Measurements from ENCODE around the gene SLC8A1. TPM values are rescaled to one million over a fixed set of nuclear protein-coding genes. Genes with fewer than 3 reads are reported as not detected.
A peak's percentile ranks its signal among the peaks of the same experiment; 100 is the strongest.

SLC8A1 gene
- total and polyA plus RNA-seq, 2 of the 13 experiments (the other 11 are each of a cell fraction or from before 2014, with no cell fraction given) = not detected

DNA sequence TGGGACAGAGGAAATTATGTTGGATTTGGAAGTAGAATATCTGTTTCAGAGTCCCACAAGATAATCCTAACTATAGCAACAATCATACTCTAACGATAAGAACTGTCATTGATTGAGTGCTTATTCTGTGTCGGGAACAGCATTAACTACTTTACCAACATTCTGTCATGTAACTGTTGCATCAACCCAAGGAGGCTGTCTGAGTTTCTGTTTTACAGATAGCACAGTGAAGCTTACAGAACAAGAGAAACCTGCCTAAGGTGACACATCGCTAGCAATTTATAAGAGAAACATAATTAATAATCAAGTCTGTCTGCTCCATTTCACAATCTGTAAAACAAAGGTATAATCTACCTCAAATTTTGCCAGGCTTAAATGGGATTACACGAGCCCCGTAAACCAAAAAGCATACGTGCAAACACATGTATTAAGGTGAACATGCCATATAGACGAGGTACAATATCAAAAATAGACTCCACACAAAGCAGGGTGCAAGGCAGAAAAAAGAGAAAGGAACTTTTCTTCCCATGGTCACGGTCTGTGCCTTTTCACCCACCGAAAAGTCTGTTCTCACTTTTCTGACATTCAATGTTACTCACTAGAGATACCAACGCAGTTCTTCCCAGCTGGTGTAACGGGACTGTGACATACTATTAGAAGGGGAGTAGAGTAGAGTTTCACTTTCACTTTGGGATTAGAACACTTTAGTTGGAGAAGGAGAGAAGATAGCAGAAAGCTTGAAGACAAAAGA, 37.2 kb upstream of the SLC8A1 start (continued):
- TF ChIP-seq, protein P1, sequence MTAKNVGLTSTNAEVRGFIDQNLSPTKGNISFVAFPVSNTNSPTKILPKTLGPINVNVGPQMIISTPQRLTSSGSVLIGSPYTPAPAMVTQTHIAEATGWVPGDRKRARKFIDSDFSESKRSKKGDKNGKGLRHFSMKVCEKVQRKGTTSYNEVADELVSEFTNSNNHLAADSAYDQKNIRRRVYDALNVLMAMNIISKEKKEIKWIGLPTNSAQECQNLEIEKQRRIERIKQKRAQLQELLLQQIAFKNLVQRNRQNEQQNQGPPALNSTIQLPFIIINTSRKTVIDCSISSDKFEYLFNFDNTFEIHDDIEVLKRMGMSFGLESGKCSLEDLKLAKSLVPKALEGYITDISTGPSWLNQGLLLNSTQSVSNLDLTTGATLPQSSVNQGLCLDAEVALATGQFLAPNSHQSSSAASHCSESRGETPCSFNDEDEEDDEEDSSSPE (CRISPR knock-in tag; IDR thresholded peaks at IDR 0.05) = no peak
- TF ChIP-seq BHLHE40 (IDR thresholded peaks at IDR 0.05; ENCODE audit: low read length) (no peak), DNMT3B (CRISPR knock-in tag; conservative IDR thresholded peaks at IDR 0.05) (no peak), ZBTB38 (CRISPR knock-in tag; IDR thresholded peaks at IDR 0.05) (no peak), ZFP62 (CRISPR knock-in tag; IDR thresholded peaks at IDR 0.05) (no peak), IRF2 (CRISPR knock-in tag; IDR thresholded peaks at IDR 0.05) (peak; percentile 95), ZNF670 (CRISPR knock-in tag; IDR thresholded peaks at IDR 0.05; ENCODE audit: borderline replicate concordance) (0 out of 2 replicates have a peak, but pooled peaks have one; percentile 43), ZNF253 (CRISPR knock-in tag; IDR thresholded peaks at IDR 0.05; ENCODE audit: borderline replicate concordance) (no peak), FOXC1 (CRISPR knock-in tag; IDR thresholded peaks at IDR 0.05; ENCODE audit: borderline replicate concordance) (no peak), JARID2 (CRISPR knock-in tag; IDR thresholded peaks at IDR 0.05; ENCODE audit: insufficient replicate concordance) (no peak), ZNF121 (CRISPR knock-in tag; IDR thresholded peaks at IDR 0.05) (peak; percentile 45; the same call in 1 of the 2 replicates), ZNF207 (IDR thresholded peaks at IDR 0.05; ENCODE audit: borderline replicate concordance) (no peak), CENPX (CRISPR knock-in tag; IDR thresholded peaks at IDR 0.05) (no peak), ZNF737 (CRISPR knock-in tag; IDR thresholded peaks at IDR 0.05; ENCODE audit: borderline replicate concordance) (no peak), SMAD9 (CRISPR knock-in tag; IDR thresholded peaks at IDR 0.05) (no peak)
- TF ChIP-seq, protein P2, sequence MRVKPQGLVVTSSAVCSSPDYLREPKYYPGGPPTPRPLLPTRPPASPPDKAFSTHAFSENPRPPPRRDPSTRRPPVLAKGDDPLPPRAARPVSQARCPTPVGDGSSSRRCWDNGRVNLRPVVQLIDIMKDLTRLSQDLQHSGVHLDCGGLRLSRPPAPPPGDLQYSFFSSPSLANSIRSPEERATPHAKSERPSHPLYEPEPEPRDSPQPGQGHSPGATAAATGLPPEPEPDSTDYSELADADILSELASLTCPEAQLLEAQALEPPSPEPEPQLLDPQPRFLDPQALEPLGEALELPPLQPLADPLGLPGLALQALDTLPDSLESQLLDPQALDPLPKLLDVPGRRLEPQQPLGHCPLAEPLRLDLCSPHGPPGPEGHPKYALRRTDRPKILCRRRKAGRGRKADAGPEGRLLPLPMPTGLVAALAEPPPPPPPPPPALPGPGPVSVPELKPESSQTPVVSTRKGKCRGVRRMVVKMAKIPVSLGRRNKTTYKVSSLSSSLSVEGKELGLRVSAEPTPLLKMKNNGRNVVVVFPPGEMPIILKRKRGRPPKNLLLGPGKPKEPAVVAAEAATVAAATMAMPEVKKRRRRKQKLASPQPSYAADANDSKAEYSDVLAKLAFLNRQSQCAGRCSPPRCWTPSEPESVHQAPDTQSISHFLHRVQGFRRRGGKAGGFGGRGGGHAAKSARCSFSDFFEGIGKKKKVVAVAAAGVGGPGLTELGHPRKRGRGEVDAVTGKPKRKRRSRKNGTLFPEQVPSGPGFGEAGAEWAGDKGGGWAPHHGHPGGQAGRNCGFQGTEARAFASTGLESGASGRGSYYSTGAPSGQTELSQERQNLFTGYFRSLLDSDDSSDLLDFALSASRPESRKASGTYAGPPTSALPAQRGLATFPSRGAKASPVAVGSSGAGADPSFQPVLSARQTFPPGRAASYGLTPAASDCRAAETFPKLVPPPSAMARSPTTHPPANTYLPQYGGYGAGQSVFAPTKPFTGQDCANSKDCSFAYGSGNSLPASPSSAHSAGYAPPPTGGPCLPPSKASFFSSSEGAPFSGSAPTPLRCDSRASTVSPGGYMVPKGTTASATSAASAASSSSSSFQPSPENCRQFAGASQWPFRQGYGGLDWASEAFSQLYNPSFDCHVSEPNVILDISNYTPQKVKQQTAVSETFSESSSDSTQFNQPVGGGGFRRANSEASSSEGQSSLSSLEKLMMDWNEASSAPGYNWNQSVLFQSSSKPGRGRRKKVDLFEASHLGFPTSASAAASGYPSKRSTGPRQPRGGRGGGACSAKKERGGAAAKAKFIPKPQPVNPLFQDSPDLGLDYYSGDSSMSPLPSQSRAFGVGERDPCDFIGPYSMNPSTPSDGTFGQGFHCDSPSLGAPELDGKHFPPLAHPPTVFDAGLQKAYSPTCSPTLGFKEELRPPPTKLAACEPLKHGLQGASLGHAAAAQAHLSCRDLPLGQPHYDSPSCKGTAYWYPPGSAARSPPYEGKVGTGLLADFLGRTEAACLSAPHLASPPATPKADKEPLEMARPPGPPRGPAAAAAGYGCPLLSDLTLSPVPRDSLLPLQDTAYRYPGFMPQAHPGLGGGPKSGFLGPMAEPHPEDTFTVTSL (CRISPR knock-in tag; IDR thresholded peaks at IDR 0.05; ENCODE audit: borderline replicate concordance) = no peak
- TF ChIP-seq, protein P3, sequence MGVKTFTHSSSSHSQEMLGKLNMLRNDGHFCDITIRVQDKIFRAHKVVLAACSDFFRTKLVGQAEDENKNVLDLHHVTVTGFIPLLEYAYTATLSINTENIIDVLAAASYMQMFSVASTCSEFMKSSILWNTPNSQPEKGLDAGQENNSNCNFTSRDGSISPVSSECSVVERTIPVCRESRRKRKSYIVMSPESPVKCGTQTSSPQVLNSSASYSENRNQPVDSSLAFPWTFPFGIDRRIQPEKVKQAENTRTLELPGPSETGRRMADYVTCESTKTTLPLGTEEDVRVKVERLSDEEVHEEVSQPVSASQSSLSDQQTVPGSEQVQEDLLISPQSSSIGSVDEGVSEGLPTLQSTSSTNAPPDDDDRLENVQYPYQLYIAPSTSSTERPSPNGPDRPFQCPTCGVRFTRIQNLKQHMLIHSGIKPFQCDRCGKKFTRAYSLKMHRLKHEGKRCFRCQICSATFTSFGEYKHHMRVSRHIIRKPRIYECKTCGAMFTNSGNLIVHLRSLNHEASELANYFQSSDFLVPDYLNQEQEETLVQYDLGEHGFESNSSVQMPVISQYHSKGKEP (CRISPR knock-in tag; IDR thresholded peaks at IDR 0.05) = no peak
- TF ChIP-seq, protein P4, sequence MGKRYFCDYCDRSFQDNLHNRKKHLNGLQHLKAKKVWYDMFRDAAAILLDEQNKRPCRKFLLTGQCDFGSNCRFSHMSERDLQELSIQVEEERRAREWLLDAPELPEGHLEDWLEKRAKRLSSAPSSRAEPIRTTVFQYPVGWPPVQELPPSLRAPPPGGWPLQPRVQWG (CRISPR knock-in tag; IDR thresholded peaks at IDR 0.05; ENCODE audit: borderline replicate concordance, low read depth) = no peak
